Limb (tissue), 2 donors: ENCODE results near the gene GPR37L1.
"Not testable (repeated sequence)": the region's sequence is repeated elsewhere in the genome, so short reads cannot be mapped to it uniquely, and the experiment has no call there.

Experiments used
- DNase-seq, 2 donors: peaks; one replicate each; pipeline ENCODE4 v3.0.0-alpha.2; 2016; ENCODE audit errors: extremely low spot score in 2 of 2

GPR37L1 gene

GRCh38 chr1:202133001-202133400 is 10.3 kb downstream of the GPR37L1 start:
- DNase-seq: no peak

GRCh38 chr1:202133496-202133895 is 10.8 kb downstream of the GPR37L1 start:
- no peak for DNase-seq

DNA sequence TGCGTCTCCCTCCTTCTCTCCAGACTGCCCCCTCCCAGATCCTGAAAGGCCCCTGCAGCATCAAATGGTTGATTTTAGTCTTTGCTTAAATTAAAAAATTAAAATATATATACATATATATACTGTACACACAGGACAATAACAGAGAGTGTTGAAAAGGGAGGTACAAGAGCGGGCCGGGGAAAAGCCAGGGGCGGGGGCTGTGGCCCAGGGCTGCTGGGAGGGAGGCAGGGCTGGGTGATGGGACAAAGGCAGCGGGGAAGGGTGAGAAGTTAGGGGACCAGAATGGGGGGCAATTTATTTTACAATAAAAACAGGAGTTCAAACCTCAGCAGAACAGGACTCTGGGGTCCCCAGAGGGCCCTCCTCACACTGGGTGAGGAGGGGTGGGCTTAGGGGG is 11.3 kb downstream of the GPR37L1 start:
- no peak for DNase-seq

- DNase-seq: no peak
Observed at GRCh38 chr1:202134645-202135172, 12.0 kb downstream of the GPR37L1 start.

- peak; percentile 53 to 67 for DNase-seq
Observed at GRCh38 chr1:202135221-202135721, 12.6 kb downstream of the GPR37L1 start.

DNA sequence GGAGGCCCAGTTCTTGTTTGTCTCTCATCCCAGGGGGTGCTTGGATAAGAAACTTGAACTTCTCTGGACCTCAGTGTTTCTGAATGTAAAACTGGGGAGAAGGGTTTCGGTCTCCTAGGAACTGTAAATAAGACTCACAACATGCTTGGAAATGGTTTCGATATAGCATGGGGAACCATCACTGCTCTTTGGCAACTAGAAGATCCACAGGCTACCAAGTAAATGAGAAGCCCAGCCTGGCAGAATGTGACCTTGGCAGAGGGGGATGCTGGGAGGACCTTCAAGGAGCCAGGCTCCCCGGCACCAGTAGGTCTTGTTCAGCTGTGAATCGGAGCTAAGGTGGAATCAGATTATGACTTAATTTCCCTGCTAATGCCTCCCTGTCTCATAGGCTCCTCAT is 18.1 kb downstream of the GPR37L1 start:
- DNase-seq: no peak

DNA sequence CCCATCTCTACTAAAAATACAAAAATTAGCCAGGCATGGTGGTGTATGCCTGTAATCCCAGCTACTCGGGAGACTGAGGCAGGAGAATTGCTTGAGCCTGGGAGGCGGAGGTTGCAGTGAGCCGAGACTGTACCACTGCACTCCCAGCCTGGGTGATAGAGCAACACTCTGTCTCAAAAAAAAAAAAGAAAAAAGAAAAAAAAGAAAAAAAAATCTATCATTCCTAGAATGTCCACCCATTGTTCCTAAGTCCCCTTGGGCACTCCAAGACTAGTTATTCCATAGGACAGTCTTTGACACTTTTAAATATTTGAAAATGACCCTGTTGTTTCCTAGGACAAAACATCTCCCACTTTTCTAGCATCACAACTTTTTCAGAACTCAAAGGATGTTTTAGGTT is 18.8 kb downstream of the GPR37L1 start:
- not testable (repeated sequence) for DNase-seq

DNA sequence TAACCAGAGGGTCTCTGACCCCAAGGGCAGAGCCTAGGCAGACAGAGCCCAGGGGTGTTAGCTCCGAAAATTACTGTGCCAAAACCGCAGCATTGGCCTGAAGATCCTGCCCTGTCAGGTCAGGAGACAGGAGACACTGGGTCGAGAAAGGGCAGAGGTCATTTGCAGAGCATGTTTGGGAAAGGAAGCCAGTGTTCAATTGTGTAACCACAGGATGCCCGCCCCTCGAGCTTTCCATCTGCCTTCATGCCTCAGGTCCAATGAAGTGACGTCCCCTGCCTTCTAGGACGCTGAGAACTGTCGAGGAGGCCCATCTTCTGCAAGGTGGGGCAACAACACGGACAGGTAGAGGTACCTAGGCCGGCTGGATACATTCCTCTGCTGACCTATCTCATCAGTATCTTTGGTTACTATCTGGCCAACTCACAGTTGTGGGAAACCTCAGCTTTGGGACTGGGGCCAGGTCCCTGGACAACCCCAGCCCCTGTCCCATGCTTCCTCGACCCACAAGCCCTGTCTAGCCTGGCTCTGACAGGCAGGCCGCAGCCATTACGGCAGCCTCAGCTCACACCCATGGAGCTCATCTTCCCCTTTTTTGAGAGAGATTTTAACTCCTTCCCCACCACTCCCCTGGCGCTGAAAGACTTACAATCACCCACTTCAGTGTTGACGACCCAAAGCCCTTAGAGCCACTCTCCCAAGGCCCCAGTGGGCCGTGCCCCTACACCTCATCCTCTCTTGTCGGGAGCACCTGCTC is 20.5 kb downstream of the GPR37L1 start:
- no peak for DNase-seq

- DNase-seq: peak in 1 of 2 donors; percentile 77
Observed at GRCh38 chr1:202143768-202144401, 21.2 kb downstream of the GPR37L1 start.

DNA sequence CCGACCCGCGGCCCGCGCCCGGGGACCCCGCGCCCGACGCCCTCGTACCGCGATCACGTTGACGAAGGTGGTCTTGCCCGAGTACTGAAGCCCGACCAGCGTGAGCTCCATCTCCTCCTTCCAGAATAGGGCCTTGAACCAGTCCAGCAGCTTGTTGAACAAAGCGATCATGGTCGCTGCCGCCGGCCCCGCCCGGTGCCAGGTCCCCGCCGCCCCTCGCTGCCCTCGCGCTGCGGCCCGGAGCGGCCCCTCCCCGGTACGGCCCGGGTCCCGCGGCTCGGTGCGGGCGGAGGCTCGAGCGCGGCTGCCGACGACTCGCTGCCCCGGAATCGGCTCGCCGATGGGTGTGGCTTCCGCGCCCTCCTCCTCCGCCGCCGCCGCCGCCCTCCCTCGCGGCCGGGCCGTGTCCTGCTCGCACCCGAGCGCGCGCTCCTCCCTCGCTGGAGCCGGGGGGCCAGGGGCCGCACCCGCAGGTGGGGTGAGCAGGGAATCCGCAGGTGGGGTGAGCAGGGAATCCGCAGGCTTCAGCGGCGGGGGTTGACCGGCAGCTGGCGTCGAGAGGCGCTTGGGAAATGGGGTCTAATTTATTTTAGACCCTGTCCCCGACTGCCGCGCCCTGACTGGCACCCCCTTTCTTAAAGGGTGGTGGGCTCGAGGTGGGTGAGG is 21.8 kb downstream of the GPR37L1 start, which contains the start of gene ARL8A:
TSS of gene ARL8A (minus strand) at position 336 of the 666 bp plus-strand sequence. CDS start at position 171, 165 bp downstream.
- DNase-seq: peak in 1 of 2 donors; percentile 85

- DNase-seq: no peak
Observed at GRCh38 chr1:202145068-202145743, 22.5 kb downstream of the GPR37L1 start.

DNA sequence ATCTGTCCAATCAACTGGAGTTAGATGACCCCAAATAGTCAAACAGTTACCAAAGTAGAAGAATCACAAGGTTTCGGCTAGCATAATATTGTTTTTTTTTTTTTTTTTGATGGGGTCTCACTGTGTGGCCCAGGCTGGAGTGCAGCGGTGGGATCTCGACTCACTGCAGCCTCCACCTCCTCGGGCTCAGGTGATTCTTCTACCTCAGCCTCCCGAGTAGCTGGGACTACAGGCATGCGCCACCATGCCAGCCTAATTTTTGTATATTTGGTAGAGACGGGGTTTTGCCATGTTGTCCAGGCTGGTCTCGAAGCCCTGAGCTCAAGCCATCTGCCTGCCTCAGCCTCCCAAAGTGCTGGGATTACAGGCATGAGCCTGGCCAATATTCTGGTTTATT is 23.0 kb downstream of the GPR37L1 start:
- not testable (repeated sequence) for DNase-seq

GRCh38 chr1:202146279-202146678 is 23.6 kb downstream of the GPR37L1 start:
- DNase-seq: no peak

GRCh38 chr1:202146993-202147392 is 24.3 kb downstream of the GPR37L1 start:
- no peak for DNase-seq

GRCh38 chr1:202148391-202148790 is 25.7 kb downstream of the GPR37L1 start:
- DNase-seq: no peak

DNA sequence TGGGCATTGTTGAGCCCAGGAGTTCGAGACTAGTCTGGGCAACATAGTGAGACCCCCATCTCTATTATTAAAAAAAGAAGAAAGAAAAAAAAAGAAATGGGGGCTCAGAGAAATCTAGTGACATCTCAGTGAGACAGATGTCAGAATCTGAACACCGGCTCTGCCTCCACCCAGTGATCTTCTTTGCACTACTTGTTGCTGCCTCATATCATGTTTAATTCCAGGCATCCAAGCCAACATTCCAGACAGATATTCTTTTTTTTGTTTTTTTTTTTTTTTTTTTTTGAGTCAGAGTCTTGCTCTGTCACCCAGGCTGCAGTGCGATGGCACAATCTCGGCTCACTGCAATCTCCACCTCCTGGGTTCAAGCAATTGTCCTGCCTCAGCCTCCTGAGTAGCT is 26.8 kb downstream of the GPR37L1 start:
- DNase-seq: no peak

DNA sequence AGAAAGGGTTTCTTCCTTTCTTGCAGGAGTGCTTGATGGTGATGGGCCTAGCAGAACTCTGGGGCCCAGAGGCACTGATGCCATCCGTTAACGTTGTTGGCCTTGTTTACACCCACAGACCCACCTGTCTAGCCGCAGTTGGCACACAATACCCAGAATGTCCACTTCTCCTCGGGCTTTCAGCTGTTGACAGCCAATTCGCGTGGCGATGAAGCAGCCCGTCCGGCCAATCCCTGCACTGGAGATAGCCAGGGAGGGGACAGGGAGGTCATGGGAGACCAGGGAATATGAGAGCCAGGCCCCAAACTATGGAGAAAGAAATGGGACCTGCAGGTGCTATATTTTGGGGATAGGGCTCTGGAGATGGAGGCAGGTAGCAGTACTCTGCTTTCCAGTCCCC is 27.5 kb downstream of the GPR37L1 start:
- no peak for DNase-seq

DNA sequence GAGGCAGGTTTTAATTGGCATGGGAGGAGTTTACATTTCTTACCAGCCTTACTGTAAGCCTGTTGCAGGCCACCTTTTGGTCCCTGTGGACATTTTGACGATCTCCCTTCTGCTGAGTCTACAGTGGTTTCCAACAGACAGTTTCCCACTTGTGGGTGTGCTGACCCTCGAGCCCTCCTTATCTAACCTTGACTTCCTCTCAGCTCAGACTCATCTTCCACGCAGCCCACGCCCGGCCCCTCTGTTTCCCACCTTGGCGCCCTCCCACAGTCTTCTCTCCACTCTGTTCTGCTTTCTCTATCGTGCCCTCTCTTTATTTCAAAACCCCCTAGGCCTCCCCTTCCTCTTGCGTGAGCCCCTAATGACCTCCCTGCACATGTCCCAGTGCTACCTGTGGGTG is 27.9 kb downstream of the GPR37L1 start:
- DNase-seq: no peak

GRCh38 chr1:202151045-202151444 is 28.3 kb downstream of the GPR37L1 start:
- DNase-seq: no peak

DNA sequence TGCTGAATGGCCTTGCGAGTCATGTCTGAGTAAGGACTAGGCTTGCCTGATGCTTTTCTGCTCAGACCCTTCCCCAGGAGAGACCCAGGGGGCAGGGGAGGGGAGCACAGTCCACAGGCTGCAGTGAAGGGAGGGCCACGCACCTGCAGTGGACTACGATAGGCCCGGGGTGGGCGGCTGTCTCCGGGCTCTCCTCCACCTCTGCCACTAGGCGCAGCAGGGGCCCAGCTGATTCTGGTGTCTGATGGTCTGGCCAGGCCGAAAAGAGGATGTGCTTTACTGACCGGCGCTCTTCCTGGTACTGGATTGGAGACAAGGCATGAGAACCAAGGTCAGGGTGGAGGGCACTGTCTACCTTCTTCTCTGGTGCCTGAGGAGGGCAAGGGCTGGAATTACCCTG is 29.7 kb downstream of the GPR37L1 start:
- DNase-seq: no peak

DNA sequence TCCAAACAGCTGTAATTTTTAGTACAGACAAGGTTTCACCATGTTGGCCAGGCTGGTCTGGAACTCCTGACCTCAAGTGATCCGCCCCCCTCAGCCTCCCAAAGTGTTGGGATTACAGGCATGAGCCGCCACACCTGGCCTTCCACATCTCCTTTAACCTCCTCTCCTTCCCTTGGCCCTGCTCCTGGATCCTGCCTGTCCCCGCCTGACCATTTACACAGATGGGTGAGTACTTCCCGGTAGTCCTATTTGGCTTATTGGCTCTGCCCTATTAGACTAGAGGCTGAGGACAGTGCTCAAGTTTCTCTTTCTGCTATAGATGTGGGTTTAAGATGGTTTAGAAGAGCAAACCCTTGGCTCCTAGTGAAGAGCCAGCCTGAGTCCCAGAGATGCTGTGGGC is 30.6 kb downstream of the GPR37L1 start:
- DNase-seq: no peak
